ENCODE results near the gene MMS22L.

The MMS22L gene

GRCh38 chr6:97282726-97283617, at the start of gene MMS22L:
MMS22L (minus strand) TSS chr6:97283216; CDS start chr6:97282477, 739 bp downstream.
- DNase-seq: peak; percentile 85

- DNase-seq: no peak
Observed at GRCh38 chr6:97322811-97323210, 39.8 kb upstream of the MMS22L start.

- no peak for DNase-seq
Observed at GRCh38 chr6:97322226-97322625, 39.2 kb upstream of the MMS22L start.

GRCh38 chr6:97316978-97317377, 34.0 kb upstream of the MMS22L start:
- DNase-seq: no peak

- DNase-seq: no peak
Observed at GRCh38 chr6:97312241-97312640, 29.2 kb upstream of the MMS22L start.

- DNase-seq: no peak
Observed at GRCh38 chr6:97306544-97307320, 23.7 kb upstream of the MMS22L start.

GRCh38 chr6:97305414-97306066, 22.5 kb upstream of the MMS22L start:
- no peak for DNase-seq

GRCh38 chr6:97304701-97305100, 21.7 kb upstream of the MMS22L start:
- no peak for DNase-seq

GRCh38 chr6:97294451-97294850, 11.4 kb upstream of the MMS22L start:
- DNase-seq: no peak

GRCh38 chr6:97293198-97293696, 10.2 kb upstream of the MMS22L start:
- no peak for DNase-seq

GRCh38 chr6:97292671-97293070, 9.7 kb upstream of the MMS22L start:
- no peak for DNase-seq

- DNase-seq: no peak
Observed at GRCh38 chr6:97291896-97292295, 8.9 kb upstream of the MMS22L start.

- DNase-seq: no peak
Observed at GRCh38 chr6:97289332-97289731, 6.3 kb upstream of the MMS22L start.

GRCh38 chr6:97288188-97288587, 5.2 kb upstream of the MMS22L start:
- DNase-seq: no peak

- no peak for DNase-seq
Observed at GRCh38 chr6:97282238-97282725, 734 bp downstream of the MMS22L start.

- no peak for DNase-seq
Observed at GRCh38 chr6:97280766-97281165, 2.2 kb downstream of the MMS22L start.

- DNase-seq: no peak
Observed at GRCh38 chr6:97275804-97276203, 7.2 kb downstream of the MMS22L start.

- DNase-seq: no peak
Observed at GRCh38 chr6:97269821-97270220, 13.2 kb downstream of the MMS22L start.

- DNase-seq: no peak
Observed at GRCh38 chr6:97262676-97263075, 20.3 kb downstream of the MMS22L start.

- DNase-seq: no peak
Observed at GRCh38 chr6:97246842-97247241, 36.2 kb downstream of the MMS22L start.

GRCh38 chr6:97240222-97240621, 42.8 kb downstream of the MMS22L start:
- no peak for DNase-seq

GRCh38 chr6:97231911-97232310, 51.1 kb downstream of the MMS22L start:
- no peak for DNase-seq

GRCh38 chr6:97222903-97223302, 60.1 kb downstream of the MMS22L start:
- DNase-seq: no peak
